GM12873 (cell line): ENCODE measurements around the gene GAB2.

Source experiments
- TF ChIP-seq, protein P1 (sequence below): IDR thresholded peaks from 2 replicates; pipeline ENCODE4 v1.5.1; 2012; ENCODE audit warnings: low read depth, mild to moderate bottlenecking, moderate library complexity, low read length, control low read depth; ENCODE audit not compliant: insufficient read depth; ENCODE audit errors: missing control alignments

Gene GAB2

DNA sequence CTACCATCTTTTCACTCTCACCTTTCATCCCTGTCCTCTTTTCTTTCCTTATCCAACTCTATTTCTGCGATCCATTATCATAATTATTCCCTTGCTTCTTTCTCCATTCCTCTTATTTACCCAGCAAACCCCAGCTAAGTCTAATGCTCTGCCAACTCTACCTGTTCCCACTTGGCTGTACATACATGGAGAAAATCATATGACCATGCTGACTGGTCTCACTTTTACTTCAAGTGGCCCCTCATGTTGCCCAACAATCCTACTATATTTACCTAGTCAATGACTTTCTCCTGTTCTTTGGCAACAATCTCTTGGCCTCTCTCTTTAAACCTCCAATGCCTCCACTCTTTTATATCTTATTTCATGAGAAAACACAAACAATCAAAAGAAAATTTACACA, 134.8 kb downstream of the GAB2 start:
- TF ChIP-seq, protein P1, sequence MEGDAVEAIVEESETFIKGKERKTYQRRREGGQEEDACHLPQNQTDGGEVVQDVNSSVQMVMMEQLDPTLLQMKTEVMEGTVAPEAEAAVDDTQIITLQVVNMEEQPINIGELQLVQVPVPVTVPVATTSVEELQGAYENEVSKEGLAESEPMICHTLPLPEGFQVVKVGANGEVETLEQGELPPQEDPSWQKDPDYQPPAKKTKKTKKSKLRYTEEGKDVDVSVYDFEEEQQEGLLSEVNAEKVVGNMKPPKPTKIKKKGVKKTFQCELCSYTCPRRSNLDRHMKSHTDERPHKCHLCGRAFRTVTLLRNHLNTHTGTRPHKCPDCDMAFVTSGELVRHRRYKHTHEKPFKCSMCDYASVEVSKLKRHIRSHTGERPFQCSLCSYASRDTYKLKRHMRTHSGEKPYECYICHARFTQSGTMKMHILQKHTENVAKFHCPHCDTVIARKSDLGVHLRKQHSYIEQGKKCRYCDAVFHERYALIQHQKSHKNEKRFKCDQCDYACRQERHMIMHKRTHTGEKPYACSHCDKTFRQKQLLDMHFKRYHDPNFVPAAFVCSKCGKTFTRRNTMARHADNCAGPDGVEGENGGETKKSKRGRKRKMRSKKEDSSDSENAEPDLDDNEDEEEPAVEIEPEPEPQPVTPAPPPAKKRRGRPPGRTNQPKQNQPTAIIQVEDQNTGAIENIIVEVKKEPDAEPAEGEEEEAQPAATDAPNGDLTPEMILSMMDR = no peak

DNA sequence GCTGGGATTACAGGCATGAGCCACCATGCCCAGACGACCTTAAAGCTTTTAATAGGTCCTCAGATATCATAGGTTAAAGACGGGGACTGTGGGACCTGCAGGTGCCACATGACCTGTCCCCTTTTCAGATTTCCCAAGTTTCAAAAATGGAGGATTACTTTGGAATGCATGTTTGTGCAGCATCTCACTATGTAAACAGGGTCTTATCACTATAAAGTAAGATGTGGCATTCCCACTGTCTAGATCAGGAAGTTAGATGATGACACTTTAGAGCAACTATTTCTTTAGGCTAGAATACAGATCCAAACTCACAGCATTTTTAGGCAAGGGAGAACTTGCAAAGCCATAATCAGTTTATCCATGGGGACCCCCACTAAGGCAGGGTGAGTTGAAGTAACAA, 136.1 kb downstream of the GAB2 start:
- TF ChIP-seq, protein P1 = no peak

DNA sequence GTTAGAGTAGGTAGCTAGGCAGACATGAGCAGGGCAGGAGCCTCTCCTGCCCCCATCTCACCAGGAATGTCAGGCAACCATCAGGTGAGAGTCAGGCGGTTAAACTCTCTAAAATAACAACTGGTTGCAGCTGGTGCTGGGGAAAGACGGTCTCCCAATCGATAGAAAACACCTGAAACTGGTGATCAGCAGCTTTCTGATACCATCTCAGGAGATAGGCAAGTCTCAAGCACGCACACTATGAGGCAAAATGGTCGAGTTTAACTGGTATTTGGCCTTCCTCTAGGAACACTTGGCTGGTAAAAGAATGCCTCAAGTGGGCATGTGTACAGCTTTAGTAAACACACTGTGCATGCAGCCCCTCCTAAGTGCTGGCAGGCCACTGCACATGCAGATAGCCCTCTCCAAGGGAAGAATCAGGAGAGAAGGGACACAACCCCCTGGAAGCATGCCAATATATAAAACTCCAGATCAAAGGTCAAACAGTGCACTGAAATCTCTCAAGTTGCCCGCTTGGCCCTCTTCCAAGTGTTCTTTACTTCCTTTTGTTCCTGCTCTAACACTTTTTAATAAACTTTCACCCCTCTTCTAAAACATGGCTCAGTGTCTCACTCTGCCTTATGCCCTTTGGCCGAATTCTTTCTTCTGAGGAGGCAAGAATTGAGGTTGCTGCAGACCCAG, 140.2 kb downstream of the GAB2 start:
- TF ChIP-seq, protein P1 = no peak

DNA sequence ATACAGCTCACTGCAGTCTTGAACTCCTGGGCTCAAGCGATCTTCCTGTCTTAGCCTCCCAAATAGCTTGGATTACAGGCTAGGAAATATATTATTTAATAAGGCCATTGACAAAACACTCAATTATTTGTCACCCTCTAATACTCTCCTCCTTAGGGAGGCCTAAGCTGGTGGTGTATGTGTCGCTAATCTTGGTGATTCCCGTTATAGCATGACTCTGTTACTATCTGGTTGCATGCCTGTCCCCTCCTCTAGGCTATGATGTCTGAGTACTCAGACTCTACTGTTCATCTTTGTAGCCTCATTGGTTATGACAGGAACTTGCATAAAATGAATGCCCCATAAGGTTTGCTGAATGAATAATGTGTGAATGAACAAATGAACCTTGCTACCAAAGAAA, 141.3 kb downstream of the GAB2 start:
- TF ChIP-seq, protein P1 = no peak

DNA sequence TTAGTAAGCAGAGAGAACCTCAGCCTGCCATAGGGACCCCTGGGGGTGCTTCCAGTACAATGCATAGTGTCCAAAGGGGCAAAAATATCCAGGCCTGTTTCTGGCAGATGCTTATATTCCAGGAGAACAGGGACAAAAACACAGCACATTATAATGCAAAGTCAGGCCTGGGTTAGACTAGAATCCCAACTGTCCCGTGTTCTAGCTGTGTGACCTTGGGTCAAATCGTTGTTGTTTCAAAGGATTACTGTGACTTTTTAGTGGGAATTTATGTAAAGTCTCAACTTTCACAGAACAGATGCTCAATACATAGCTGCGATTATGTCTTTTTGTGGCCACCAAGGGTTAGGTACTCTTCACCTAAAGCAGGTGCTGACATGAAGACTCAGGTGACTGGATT, 142.9 kb downstream of the GAB2 start:
- TF ChIP-seq, protein P1 = no peak

DNA sequence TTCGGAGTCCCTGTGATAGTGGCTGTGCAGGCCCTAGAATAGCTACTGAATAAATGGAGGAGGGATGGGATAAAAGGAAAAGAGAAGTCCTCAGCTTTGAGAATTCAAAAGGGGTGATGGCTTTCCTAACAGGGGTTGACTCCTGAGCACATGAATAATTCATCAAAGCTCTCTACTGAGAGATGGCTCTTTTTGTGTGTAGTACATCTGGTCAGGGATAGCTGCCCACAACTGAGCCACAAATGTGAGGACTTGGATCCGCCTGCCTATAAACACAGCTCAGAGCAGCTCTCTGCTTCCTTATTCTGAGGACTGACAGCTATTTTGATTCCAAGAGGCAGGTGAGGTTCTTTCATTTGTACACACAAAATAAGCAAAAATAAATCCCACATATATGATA, 146.6 kb downstream of the GAB2 start:
- TF ChIP-seq, protein P1 = no peak

DNA sequence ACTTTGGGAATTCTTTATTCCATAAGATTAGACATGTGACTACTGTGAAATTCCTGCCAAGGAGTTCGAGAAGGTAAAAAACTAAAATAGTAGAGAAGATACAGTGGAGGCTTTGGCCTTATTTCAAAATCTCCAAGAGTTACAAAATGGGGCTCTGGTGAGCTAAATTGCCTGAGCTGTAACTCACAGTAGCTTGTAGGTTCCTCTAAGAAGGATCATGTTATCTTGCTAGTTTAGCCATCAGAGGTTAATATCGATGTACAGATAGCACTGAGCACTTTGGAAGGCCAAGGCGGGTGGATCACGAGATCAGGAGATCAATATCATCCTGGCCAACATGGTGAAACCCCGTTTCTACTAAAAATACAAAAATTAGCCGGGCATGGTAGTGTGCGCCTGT, 147.8 kb downstream of the GAB2 start:
- TF ChIP-seq, protein P1 = no peak
